Large intestine (tissue), 3 donors: Measurements from ENCODE around the gene DMD. TPM values are rescaled to one million over a fixed set of nuclear protein-coding genes. Genes with fewer than 3 reads are reported as not detected.

ENCODE experiments used
- DNase-seq, 2 donors: peaks; one replicate each; pipeline versions ENCODE4 v3.0.0 to v3.0.0-alpha.2; 2013
- H3K27ac ChIP-seq: one replicate; pipeline ENCODE4 v1.5.1; 2013; ENCODE audit warnings: low read length
- H3K27me3 ChIP-seq: 2 replicates; pipeline ENCODE4 v1.6.1; 2013; ENCODE audit warnings: low read length; ENCODE audit not compliant: control insufficient read depth, insufficient read depth
- H3K36me3 ChIP-seq: 2 replicates; pipeline ENCODE4 v1.6.1; 2013; ENCODE audit warnings: low read length; ENCODE audit not compliant: control insufficient read depth, insufficient read depth
- H3K4me1 ChIP-seq: one replicate; pipeline ENCODE4 v1.6.1; 2013; ENCODE audit warnings: low read length; ENCODE audit not compliant: control insufficient read depth, insufficient read depth
- H3K4me3 ChIP-seq: one replicate; pipeline ENCODE4 v1.5.1; 2013; ENCODE audit warnings: low read length
- H3K9me3 ChIP-seq: one replicate; pipeline ENCODE4 v1.6.1; 2013; ENCODE audit warnings: mild to moderate bottlenecking, low read depth, low read length, moderate library complexity; ENCODE audit not compliant: control insufficient read depth
- WGBS: methylation state at CpG from one replicate; pipeline ENCODE4 v1.1.5; 2013; ENCODE audit warnings: low lambda C conversion rate; ENCODE audit not compliant: insufficient coverage; 5-methylcytosine and 5-hydroxymethylcytosine counted together
- polyA plus RNA-seq: library from polyadenylated mRNA; unstranded; fragments of 120-200 nt; gene quantifications from one replicate; pipeline ENCODE4 v1.2.1, GENCODE V29; 2013

Gene DMD
- polyA plus RNA-seq, 1 donor, result 23.3 TPM

GRCh38 chrX:31272472-31272775 is 1938.9 kb downstream of the DMD start:
- WGBS, result no CpG with 5 or more reads among the region's 4 CpGs
- no peaks in the 10 kb centered on the region for H3K27me3 ChIP-seq
- no peak overlapping the region for H3K4me3 ChIP-seq
- no peak overlapping the region for H3K27ac ChIP-seq
- H3K9me3 ChIP-seq, result no peaks in the 10 kb centered on the region
- no peaks in the 10 kb centered on the region for H3K36me3 ChIP-seq
- DNase-seq, result no peak
- H3K4me1 ChIP-seq, result peaks cover 7% of the 10 kb centered on the region

GRCh38 chrX:31271615-31272471 is 1939.5 kb downstream of the DMD start:
- Histone ChIP-seq H3K4me3 (no peak overlapping the region), H3K4me1 (peaks cover 7% of the 10 kb centered on the region), H3K9me3 (no peaks in the 10 kb centered on the region), H3K36me3 (no peaks in the 10 kb centered on the region), H3K27ac (no peak overlapping the region), H3K27me3 (no peaks in the 10 kb centered on the region)
- no peak for DNase-seq
- no CpG with 5 or more reads among the region's 7 CpGs for WGBS

GRCh38 chrX:31269914-31270313 is 1941.4 kb downstream of the DMD start:
- H3K4me3 ChIP-seq, result no peak overlapping the region
- no peaks in the 10 kb centered on the region for H3K36me3 ChIP-seq
- DNase-seq, result no peak
- H3K4me1 ChIP-seq, result peaks cover 7% of the 10 kb centered on the region
- WGBS, result no CpG with 5 or more reads among the region's 3 CpGs
- H3K27me3 ChIP-seq, result no peaks in the 10 kb centered on the region
- H3K27ac ChIP-seq, result no peak overlapping the region
- H3K9me3 ChIP-seq, result no peaks in the 10 kb centered on the region

GRCh38 chrX:31268359-31268758 is 1943.0 kb downstream of the DMD start:
- DNase-seq, result no peak
- H3K36me3 ChIP-seq, result no peaks in the 10 kb centered on the region
- no peaks in the 10 kb centered on the region for H3K9me3 ChIP-seq
- WGBS, result no CpG with 5 or more reads among the region's 4 CpGs
- no peak overlapping the region for H3K27ac ChIP-seq
- no peak overlapping the region for H3K4me3 ChIP-seq
- H3K4me1 ChIP-seq, result no peaks in the 10 kb centered on the region
- no peaks in the 10 kb centered on the region for H3K27me3 ChIP-seq

GRCh38 chrX:31266203-31267076 is 1944.9 kb downstream of the DMD start:
- H3K4me3 ChIP-seq, result peak overlapping the region; percentile 69
- no peaks in the 10 kb centered on the region for H3K9me3 ChIP-seq
- no CpG with 5 or more reads among the region's 74 CpGs for WGBS
- H3K36me3 ChIP-seq, result no peaks in the 10 kb centered on the region
- H3K27ac ChIP-seq, result peak overlapping the region; percentile 45
- DNase-seq, result peak; percentile 11 to 60
- H3K4me1 ChIP-seq, result no peaks in the 10 kb centered on the region
- H3K27me3 ChIP-seq, result no peaks in the 10 kb centered on the region

- H3K27ac ChIP-seq, result no peak overlapping the region
- H3K4me3 ChIP-seq, result peak overlapping the region; percentile 23
- no peaks in the 10 kb centered on the region for H3K36me3 ChIP-seq
- no peaks in the 10 kb centered on the region for H3K9me3 ChIP-seq
- H3K27me3 ChIP-seq, result no peaks in the 10 kb centered on the region
- H3K4me1 ChIP-seq, result no peaks in the 10 kb centered on the region
- WGBS, result no CpG with 5 or more reads among the region's 7 CpGs
- no peak for DNase-seq
Observed at GRCh38 chrX:31265383-31265782, 1946.0 kb downstream of the DMD start.

GRCh38 chrX:31260351-31260750 is 1951.0 kb downstream of the DMD start:
- no peaks in the 10 kb centered on the region for H3K4me1 ChIP-seq
- no peaks in the 10 kb centered on the region for H3K36me3 ChIP-seq
- WGBS, result no CpG with 5 or more reads among the region's 5 CpGs
- no peaks in the 10 kb centered on the region for H3K9me3 ChIP-seq
- no peak for DNase-seq
- no peak overlapping the region for H3K27ac ChIP-seq
- no peak overlapping the region for H3K4me3 ChIP-seq
- H3K27me3 ChIP-seq, result no peaks in the 10 kb centered on the region

GRCh38 chrX:31258166-31258565 is 1953.2 kb downstream of the DMD start:
- no peaks in the 10 kb centered on the region for H3K36me3 ChIP-seq

GRCh38 chrX:31255310-31256033 is 1955.9 kb downstream of the DMD start:
- Histone ChIP-seq H3K9me3 (no peaks in the 10 kb centered on the region), H3K27me3 (no peaks in the 10 kb centered on the region), H3K4me3 (no peak overlapping the region), H3K27ac (no peak overlapping the region), H3K36me3 (no peaks in the 10 kb centered on the region), H3K4me1 (no peaks in the 10 kb centered on the region)
- no peak for DNase-seq
- no CpG with 5 or more reads among the region's 9 CpGs for WGBS

More at GRCh38 chrX:31258166-31258565, 1953.2 kb downstream of the DMD start:
- no peaks in the 10 kb centered on the region for H3K4me1 ChIP-seq
- H3K4me3 ChIP-seq, result no peak overlapping the region
- DNase-seq, result no peak
- no CpG with 5 or more reads among the region's 4 CpGs for WGBS
- no peaks in the 10 kb centered on the region for H3K9me3 ChIP-seq
- H3K27ac ChIP-seq, result no peak overlapping the region
- H3K27me3 ChIP-seq, result no peaks in the 10 kb centered on the region

GRCh38 chrX:31252133-31252532 is 1959.2 kb downstream of the DMD start:
- Histone ChIP-seq H3K4me3 (no peak overlapping the region), H3K36me3 (no peaks in the 10 kb centered on the region), H3K9me3 (no peaks in the 10 kb centered on the region), H3K27ac (no peak overlapping the region), H3K4me1 (no peaks in the 10 kb centered on the region), H3K27me3 (no peaks in the 10 kb centered on the region)
- DNase-seq, result no peak
- WGBS, result no CpG with 5 or more reads among the region's 3 CpGs
